ENCODE data around the gene TCP11. TPM values are rescaled to one million over a fixed set of nuclear protein-coding genes. Genes with fewer than 3 reads are reported as not detected.
A peak's percentile ranks its signal among the peaks of the same experiment; 100 is the strongest.

TCP11 gene
- total and polyA plus RNA-seq, 2 experiments from 2014 or later: 0.27 to 0.54 TPM

GRCh38 chr6:35070111-35070510, 71.0 kb downstream of the TCP11 start:
- DNase-seq (ENCODE audit: low read depth in 1 of 2, low spot score in 1 of 2): no peak
- no peak for TF ChIP-seq CTCF (IDR thresholded peaks at IDR 0.05; ENCODE audit: low read depth, low read length)
- H3K36me3 ChIP-seq: no peaks in the 10 kb centered on the region
- no peaks in the 10 kb centered on the region for H3K27me3 ChIP-seq
- no peaks in the 10 kb centered on the region for H3K9me3 ChIP-seq (ENCODE audit: low read depth)
- no peak overlapping the region for H3K4me3 ChIP-seq
- H3K4me1 ChIP-seq (ENCODE audit: low read depth): peaks cover 23% of the 10 kb centered on the region
- H3K27ac ChIP-seq: no peak overlapping the region

- Histone ChIP-seq H3K4me1 (ENCODE audit: low read depth) (peaks cover 32% of the 10 kb centered on the region), H3K9me3 (ENCODE audit: low read depth) (no peaks in the 10 kb centered on the region), H3K36me3 (no peaks in the 10 kb centered on the region), H3K27me3 (no peaks in the 10 kb centered on the region), H3K4me3 (no peak overlapping the region), H3K27ac (no peak overlapping the region)
- no peak for DNase-seq (ENCODE audit: low read depth in 1 of 2, low spot score in 1 of 2)
- TF ChIP-seq CTCF (IDR thresholded peaks at IDR 0.05; ENCODE audit: low read depth, low read length): no peak
Observed at GRCh38 chr6:35069262-35069661, 71.9 kb downstream of the TCP11 start.

GRCh38 chr6:35068644-35069043, 72.5 kb downstream of the TCP11 start:
- no peaks in the 10 kb centered on the region for H3K36me3 ChIP-seq
- no peaks in the 10 kb centered on the region for H3K9me3 ChIP-seq (ENCODE audit: low read depth)
- no peak overlapping the region for H3K4me3 ChIP-seq
- no peaks in the 10 kb centered on the region for H3K27me3 ChIP-seq
- no peak for TF ChIP-seq CTCF (IDR thresholded peaks at IDR 0.05; ENCODE audit: low read depth, low read length)
- H3K27ac ChIP-seq: peak overlapping the region; percentile 65
- peaks cover 36% of the 10 kb centered on the region for H3K4me1 ChIP-seq (ENCODE audit: low read depth)
- DNase-seq (ENCODE audit: low read depth in 1 of 2, low spot score in 1 of 2): peak in 1 of 2 donors; percentile 51

GRCh38 chr6:35068206-35068605, 72.9 kb downstream of the TCP11 start:
- H3K27ac ChIP-seq: peak overlapping the region; percentile 65
- H3K36me3 ChIP-seq: no peaks in the 10 kb centered on the region
- H3K4me1 ChIP-seq (ENCODE audit: low read depth): peaks cover 36% of the 10 kb centered on the region
- no peak overlapping the region for H3K4me3 ChIP-seq
- no peak for TF ChIP-seq CTCF (IDR thresholded peaks at IDR 0.05; ENCODE audit: low read depth, low read length)
- DNase-seq (ENCODE audit: low read depth in 1 of 2, low spot score in 1 of 2): no peak
- no peaks in the 10 kb centered on the region for H3K9me3 ChIP-seq (ENCODE audit: low read depth)
- no peaks in the 10 kb centered on the region for H3K27me3 ChIP-seq

Other genes starting within 250 kb of the TCP11 start
- 74.9 and 78.7 TPM in 2 replicates for gene SCUBE3, start 72.6 kb upstream of the TCP11 start, total RNA-seq
- gene SCUBE3, start 72.6 kb upstream of the TCP11 start, polyA plus RNA-seq: 78.2 and 81.8 TPM in 2 replicates
- gene ZNF76, start 118.4 kb upstream of the TCP11 start, total RNA-seq: 26.3 and 46.2 TPM in 2 replicates
- gene ZNF76, start 118.4 kb upstream of the TCP11 start, polyA plus RNA-seq: 59.6 and 67.5 TPM in 2 replicates
- 3.0 and 9.2 TPM in 2 replicates for gene DEF6, start 156.5 kb upstream of the TCP11 start, total RNA-seq
- 2.3 and 5.7 TPM in 2 replicates for gene DEF6, start 156.5 kb upstream of the TCP11 start, polyA plus RNA-seq
- 17.1 and 21.7 TPM in 2 replicates for gene PPARD, start 201.2 kb upstream of the TCP11 start, total RNA-seq
- 28.6 and 34.0 TPM in 2 replicates for gene PPARD, start 201.2 kb upstream of the TCP11 start, polyA plus RNA-seq

All from cardiac muscle cell (in vitro differentiated cells and primary cell).